NK-92 (cell line): ENCODE results near the gene PARD3.

Experiments
- DNase-seq: peaks from one replicate; lab custom pipeline; 2025; ENCODE audit not compliant: unreplicated experiment; lab: John Stamatoyannopoulos, UW

The PARD3 gene

GRCh38 chr10:34151931-34152330 lies 663.2 kb downstream of the PARD3 start:
- DNase-seq = no peak

GRCh38 chr10:34151481-34151880 lies 663.6 kb downstream of the PARD3 start:
- no peak for DNase-seq

DNA sequence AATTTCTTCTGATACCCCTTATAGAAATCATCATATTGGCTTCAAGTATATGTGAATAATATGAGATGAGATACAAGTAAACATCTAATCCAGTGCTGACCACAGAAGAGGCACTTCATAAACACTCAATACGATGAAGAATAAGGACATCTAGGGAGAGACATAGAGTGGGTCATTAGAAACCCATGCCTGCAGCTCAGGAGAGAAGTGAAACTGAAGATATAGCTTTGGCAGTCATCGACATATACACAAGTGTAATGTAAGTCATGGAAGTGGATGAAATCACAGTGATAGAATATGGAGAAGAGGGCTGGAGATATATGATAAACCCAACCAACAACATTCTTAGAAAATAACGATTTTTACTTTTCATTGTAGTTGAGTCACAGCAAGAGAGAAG lies 665.0 kb downstream of the PARD3 start:
- DNase-seq = no peak

GRCh38 chr10:34148305-34148657 lies 666.8 kb downstream of the PARD3 start:
- DNase-seq = no peak

DNA sequence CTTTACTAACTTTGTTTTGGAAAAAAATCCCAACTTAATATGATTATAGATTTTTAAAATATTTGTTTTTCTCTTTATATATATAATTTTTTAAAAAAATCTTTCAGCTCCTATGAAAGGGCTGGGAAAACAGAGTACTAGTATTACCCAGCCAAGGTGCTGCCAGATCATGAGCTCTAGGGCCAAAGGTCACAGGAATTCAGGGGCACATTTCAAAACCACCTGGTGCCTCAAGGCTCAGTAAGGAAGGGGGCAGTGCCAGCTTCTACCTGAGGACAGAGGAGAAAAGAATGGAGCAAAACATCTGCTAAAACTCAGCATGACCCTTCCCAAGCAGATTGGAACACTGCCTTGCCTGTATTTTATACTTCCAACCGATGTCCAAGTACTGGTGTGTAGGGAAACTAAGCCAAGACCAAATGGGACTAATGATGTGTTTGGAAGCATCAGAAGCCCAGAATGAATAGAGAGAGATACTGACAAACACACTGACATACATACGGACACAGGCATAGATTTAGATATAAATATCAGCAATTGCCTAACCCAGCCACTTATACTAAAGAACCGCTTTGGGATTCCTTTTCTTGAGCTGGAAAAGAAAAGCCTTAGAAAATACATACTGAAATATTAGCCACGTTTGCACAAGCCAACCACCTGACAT lies 667.3 kb downstream of the PARD3 start:
- DNase-seq = no peak

GRCh38 chr10:34145715-34146114 lies 669.4 kb downstream of the PARD3 start:
- no peak for DNase-seq

- DNase-seq = no peak
Measured at GRCh38 chr10:34143466-34143865, 671.6 kb downstream of the PARD3 start.

- no peak for DNase-seq
Measured at GRCh38 chr10:34141032-34141680, 673.9 kb downstream of the PARD3 start.

- DNase-seq = no peak
Measured at GRCh38 chr10:34139559-34139958, 675.5 kb downstream of the PARD3 start.

DNA sequence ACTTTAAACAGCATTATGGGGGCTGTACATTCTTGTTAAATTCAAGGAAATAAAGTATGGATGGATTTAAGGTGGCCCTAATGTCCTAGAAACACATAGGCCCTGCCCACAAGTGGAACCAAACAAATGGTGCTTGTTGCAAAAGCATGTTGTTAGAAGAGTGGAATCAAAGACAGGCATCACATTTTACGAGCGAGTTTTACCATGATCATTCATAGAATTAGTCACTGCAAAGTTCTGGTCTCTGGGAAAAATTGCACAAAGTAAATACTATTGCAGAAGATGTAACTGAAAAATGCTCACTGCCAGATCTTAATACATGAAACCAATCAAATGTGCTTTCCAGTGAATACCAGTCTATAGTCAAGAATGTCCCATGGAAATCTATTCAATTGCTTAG lies 677.1 kb downstream of the PARD3 start:
- no peak for DNase-seq

DNA sequence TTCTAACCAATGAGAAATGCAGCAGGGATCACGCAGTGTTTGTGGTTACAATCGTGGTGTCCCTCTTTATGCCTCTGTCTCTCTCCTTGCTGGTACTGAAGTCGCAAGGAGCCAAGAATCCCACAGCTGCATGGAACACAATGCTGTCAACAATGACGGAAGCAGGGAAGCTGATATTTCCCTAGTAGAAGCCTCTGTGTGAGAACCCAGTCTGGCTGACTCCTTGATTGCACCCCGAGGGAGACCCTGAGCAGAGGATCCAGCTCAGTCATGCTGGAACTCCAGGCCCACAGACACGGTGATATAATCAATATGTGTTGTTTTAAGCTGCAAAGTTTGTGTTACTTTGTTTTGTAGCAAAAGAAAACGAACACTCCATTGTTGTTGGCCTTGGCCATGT lies 677.9 kb downstream of the PARD3 start:
- DNase-seq = no peak

GRCh38 chr10:34135515-34135914 lies 679.6 kb downstream of the PARD3 start:
- no peak for DNase-seq

DNA sequence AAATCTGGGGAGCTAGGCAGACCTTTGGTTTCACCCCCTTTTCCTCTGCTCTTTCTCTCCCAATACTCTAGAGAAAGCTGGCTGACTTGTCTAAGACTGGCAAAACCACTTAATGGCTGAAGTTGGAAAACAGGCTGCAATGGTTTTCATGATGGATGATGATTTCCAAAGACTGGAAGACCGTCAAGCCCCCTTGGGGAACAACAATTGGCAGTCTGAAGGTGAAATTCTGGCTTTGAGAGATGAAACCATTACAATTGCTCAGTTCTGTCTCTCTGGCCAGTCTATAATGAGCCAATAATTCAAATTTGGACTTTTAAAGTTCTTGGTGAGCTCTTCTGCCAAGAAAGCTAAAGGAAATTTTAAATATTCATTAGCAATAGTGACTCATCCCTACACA lies 680.5 kb downstream of the PARD3 start:
- DNase-seq = no peak

DNA sequence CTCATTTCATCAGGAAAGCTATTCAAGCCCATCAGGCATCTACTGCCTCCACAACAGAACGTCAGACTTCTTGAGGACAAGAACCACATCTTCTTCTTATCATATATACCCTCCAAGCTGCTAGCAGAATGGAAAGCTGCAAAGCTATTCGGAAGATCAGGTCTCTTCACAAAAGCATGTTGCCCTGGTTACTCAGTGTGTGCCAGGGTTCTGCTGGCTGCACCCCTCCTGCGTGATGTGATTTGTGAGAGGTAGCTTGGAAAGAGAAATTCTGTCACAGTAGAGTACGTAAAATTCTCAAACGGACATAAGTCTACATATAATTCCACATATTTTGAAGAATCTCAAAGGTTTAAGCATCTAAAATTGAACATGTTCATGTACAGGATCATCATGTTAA lies 681.7 kb downstream of the PARD3 start:
- DNase-seq = no peak

DNA sequence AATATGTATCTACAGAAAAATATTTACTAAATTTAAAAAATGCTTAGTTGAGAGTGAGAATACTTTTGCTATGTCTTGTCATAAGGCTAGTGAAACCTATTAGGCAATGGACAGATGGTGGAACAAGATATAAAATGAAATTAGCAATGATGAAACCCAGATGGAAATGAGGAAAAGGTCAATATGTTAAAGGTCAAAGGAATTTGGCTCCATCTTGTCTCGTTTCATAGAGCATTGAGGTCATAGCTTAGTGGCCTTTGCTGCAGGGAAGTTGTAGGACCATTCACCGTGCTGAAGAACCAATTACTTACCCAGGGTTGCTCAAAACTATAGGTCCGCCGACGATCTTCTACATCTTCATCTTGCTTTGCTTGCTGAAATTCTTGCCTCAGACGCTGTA lies 683.9 kb downstream of the PARD3 start:
- no peak for DNase-seq

GRCh38 chr10:34127676-34128075 lies 687.4 kb downstream of the PARD3 start:
- DNase-seq = no peak

- DNase-seq = no peak
Measured at GRCh38 chr10:34126371-34127151, 688.5 kb downstream of the PARD3 start.

DNA sequence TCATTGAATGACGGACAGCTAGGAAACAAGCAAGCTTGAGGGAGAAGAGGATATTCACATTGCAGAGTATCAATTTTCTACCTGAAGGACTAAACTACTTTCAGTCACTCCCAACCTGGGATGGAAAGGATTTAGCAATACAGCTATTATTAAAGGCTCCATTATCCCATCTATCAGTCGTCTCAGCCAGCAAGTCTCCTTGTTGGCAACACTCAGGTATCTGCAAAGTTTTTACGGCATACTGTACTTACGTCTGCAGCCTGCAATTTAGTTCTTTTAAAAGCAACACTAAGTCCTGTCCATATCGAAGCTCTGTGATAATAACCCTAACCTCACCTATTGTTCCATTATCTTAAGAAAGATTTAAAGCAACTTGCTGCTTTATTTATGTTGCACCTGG lies 689.4 kb downstream of the PARD3 start:
- DNase-seq = no peak

DNA sequence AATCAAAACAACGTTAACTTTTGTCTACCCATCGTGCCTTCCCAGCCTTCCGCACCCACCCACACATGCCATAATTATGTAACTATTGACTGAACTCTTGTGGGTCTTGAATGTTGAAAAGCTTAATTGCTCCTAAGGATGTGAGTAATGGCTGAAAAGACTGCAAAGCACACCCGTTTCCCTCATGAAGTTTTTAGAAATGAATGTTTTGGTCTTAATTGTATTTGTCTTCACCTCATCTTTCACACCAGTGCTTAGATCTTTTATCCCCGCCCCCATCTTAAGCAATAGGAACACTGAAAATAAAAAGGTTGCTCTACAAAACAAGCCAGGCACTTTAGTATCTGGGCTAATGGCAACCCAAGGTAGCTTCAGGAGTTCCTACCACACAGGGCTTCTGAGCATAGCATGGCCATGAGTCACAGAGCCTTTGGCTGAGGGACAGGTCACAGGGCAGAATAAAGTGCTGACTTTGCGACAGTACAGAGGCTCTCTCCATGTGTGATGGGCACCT lies 690.5 kb downstream of the PARD3 start:
- DNase-seq = no peak

DNA sequence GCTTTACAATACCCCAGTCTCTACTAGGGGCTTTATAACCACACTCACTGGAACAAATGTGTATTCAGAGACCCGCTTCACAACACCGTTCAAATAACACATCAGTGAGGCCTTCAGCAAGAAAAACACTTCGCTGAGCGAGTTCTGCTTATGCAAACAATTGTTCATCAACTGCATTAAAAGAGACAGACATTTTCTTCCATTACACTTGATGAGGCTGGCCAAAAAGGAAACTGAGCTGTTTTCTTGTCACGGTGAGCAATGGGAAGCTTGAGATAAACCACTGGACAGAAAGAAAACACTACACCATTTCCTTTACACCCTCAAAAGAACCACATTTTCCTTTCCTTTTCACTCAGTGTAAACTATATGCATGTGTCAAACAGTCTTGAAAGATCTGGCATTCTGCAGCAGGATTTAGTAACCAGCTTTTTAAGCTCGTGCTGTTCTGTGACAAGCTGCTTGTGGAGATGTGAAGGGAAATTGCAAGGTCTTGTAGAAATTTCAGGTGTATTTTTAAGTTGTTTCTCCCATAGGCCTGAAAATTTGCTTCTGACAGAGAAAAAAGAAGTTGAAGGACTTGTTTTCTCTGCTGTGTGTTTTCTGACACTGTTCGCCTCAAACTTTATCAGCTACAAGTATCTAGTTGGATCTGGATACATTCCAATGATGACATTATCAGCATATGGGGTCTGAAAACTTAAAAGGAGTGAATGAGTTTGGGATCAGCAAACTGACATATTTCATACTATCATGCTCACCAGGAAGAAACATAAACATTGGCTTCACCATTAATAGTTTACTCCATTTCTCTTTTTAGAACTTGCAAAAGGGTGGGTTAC lies 693.1 kb downstream of the PARD3 start:
- DNase-seq = no peak

- no peak for DNase-seq
Measured at GRCh38 chr10:34121125-34121753, 693.9 kb downstream of the PARD3 start.
